Measurements from ENCODE around the gene TMEM259.

TMEM259 gene

DNA sequence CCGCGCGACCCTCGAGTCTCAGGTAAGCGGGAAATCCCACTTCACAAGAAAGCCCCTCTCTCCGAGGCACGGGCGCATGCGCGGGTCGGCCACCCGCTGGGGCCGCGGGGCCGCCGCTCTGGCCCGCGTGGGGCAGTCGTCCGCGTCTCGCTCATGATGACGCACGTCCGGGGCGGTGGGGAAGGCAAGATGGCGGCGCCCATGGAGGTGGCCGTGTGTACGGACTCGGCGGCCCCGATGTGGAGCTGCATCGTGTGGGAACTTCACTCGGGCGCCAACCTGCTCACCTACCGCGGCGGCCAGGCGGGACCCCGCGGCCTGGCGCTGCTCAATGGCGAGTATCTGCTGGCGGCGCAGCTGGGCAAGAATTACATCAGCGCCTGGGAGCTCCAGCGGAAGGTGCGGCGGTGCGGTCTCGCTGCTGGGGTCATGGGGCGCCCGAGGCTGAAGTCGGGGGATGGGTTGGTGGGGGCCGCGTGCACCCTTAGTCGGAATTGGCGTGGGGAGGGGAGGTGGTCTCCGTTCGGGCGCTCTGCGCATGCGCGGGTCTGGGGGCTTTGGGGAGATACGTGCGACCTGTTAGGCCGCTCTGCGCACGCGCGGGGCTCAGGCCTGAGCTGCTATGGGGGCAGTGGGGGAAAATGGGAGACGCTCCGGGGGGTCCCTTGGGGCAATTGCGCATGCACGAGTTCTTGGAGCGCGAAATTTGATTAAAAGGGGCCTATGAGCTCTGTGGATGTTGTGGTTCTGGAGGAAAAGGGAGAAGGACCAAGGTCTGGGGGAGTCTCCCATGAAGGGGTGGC, 36.6 kb downstream of the TMEM259 start, which contains the start of gene WDR18:
WDR18 (plus strand) TSS at position 181 of the 803 bp plus-strand sequence; CDS start at position 190, 9 bp downstream.
- DNase-seq (ENCODE audit: low read depth): peak; percentile 80
- TF ChIP-seq, protein P1, sequence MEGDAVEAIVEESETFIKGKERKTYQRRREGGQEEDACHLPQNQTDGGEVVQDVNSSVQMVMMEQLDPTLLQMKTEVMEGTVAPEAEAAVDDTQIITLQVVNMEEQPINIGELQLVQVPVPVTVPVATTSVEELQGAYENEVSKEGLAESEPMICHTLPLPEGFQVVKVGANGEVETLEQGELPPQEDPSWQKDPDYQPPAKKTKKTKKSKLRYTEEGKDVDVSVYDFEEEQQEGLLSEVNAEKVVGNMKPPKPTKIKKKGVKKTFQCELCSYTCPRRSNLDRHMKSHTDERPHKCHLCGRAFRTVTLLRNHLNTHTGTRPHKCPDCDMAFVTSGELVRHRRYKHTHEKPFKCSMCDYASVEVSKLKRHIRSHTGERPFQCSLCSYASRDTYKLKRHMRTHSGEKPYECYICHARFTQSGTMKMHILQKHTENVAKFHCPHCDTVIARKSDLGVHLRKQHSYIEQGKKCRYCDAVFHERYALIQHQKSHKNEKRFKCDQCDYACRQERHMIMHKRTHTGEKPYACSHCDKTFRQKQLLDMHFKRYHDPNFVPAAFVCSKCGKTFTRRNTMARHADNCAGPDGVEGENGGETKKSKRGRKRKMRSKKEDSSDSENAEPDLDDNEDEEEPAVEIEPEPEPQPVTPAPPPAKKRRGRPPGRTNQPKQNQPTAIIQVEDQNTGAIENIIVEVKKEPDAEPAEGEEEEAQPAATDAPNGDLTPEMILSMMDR (conservative IDR thresholded peaks at IDR 0.05; ENCODE audit: low read length): no peak
- H3K4me3 ChIP-seq (ENCODE audit: low read length): peak within 1 kb of the TSS; percentile 97

DNA sequence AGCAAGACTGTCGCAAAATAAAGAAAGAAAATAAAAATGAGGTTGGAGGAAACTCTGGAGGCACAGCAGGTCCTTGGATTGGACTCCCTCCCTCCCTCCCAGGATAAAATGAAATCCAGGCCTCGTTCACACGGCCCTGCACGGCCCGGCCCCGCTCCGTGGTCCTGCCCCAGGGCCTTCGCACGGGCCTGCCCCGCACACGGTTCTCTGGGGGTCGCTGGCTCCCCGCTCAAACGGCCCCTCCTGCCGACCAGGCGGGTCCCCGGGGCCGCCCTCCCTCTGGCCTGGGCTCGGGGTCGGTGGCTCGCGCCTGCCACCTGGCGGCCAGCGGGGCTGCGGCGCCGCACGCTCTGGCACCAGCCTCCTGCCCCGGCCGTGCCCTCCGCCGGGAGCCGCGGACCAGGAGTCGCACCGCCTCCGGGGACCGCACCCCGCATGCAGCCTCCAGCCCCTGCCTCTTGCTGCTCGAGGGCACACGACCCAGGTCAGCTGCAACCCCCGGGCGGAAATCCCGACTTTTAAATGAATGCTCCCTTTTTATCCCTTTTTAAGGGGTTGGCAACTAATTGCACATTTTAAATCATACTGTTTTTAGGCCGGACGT, 38.3 kb downstream of the TMEM259 start:
- H3K4me3 ChIP-seq (ENCODE audit: low read length): peak overlapping the region; percentile 42
- TF ChIP-seq, protein P1 (conservative IDR thresholded peaks at IDR 0.05; ENCODE audit: low read length): peak; percentile 41
- DNase-seq (ENCODE audit: low read depth): peak; percentile 39

DNA sequence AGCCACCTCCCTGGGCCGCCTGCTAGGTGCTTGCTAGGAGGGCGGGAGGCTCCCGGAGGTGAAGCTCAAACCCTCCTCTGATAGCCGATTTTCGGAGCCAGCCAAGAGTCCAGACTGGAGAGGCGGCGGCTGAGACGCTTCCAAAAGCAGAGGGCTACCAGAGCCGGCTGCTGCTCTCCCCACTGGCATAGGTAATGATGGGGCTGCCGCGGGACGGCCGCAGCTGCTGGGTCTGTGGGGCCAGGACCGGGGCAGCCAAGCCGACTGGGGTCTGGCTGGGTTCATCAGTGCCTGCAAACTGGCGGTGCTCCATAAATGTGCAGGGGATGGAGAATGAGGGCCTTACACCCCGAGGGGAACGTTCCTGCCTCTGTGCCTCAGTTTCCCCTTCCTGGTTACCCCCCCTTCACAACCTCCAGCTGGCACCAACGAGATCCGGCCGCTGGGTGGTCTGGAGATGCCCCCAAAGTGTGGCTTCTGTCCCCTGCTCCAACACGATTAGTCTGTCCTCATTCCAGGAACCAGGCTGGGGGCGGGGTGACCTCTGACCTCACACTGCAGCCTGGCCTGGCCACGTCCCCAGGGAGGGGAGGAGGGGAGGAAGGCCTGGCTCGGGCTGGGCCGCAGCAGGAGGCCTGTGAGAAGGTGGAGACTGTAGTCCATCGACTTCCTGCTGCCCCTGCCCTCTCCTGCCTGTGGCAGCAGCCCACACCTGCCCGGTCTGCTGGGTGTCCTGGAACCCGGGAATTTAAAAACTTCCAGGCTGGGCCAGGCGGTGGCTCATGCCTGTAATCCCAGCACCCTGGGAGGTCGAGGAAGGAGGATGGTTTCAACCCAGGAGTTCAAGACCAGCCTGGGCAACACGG, 40.6 kb downstream of the TMEM259 start:
- DNase-seq (ENCODE audit: low read depth): no peak
- TF ChIP-seq, protein P1 (conservative IDR thresholded peaks at IDR 0.05; ENCODE audit: low read length): no peak
- no peak overlapping the region for H3K4me3 ChIP-seq (ENCODE audit: low read length)

DNA sequence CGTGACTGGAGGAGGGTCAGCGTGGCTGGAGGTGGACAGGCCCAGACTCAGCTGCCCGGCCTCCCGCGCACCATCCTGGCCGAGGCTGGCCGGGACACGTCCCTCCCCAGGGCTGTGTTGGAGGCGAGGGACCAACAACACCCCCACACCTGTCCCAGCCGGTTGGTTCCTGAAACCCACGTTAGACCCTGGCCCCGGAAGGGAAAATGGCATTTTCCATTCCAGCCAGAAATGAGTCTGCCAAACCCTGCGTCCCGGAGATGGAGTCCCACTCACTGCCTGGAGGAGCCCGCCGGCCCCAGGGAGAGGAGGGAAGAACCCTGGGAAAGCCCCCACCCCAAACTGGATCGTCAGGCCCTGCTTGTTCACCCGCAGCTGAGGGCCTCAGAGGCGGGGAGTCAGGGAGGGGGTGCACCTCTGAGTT, 41.6 kb downstream of the TMEM259 start:
- DNase-seq (ENCODE audit: low read depth): no peak
- H3K4me3 ChIP-seq (ENCODE audit: low read length): no peak overlapping the region
- TF ChIP-seq, protein P1 (conservative IDR thresholded peaks at IDR 0.05; ENCODE audit: low read length): no peak

DNA sequence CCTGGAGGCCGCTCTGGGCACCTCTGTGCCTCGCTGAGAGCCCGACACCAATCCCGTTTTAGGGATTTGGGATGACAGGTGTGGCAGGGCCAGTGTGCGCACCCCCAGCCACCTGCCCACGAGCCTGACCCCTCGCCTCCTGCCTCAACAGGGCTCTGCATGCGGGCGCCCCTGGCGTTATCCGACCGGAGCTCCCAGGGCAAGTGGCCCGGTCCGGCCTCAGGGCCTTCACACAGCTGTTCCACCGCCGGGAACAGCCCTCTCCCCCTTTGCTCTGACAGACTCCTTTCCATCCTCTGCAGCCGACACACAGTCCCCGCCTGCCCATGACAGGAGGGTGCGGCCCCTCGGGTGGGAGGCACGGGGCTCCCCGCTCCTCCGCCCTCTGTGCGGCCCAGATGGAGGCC, 43.9 kb downstream of the TMEM259 start:
- TF ChIP-seq, protein P1 (conservative IDR thresholded peaks at IDR 0.05; ENCODE audit: low read length): no peak

DNA sequence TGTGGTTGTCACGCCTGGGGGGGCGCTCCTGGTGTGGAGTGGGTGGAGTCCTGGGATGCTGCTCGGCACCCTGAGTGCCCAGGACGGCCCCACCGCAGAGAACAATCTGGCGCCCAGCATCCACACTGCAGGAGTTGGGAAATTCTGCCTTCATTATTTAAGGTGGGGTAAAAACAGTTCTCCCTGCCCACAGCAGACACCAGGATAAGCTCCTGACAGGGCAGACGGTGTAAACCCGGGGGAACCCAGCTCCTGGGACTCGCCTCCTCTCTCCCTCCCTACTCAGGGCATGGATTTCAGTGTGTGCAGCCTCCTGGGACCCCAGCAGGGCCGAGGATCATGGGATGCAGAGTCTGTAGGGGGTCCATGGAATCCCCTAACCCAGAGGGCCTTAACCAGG, 44.4 kb downstream of the TMEM259 start:
- no peak for DNase-seq (ENCODE audit: low read depth)
- no peak overlapping the region for H3K4me3 ChIP-seq (ENCODE audit: low read length)

More for the DNA sequence above, 43.9 kb downstream of the TMEM259 start:
- H3K4me3 ChIP-seq (ENCODE audit: low read length): no peak overlapping the region
- no peak for DNase-seq (ENCODE audit: low read depth)

More for the DNA sequence above, 44.4 kb downstream of the TMEM259 start:
- TF ChIP-seq, protein P1 (conservative IDR thresholded peaks at IDR 0.05; ENCODE audit: low read length): no peak

Measured in AG10803 (cell line).